ENCODE measurements around the gene SVOP.

- TF ChIP-seq, protein P1, sequence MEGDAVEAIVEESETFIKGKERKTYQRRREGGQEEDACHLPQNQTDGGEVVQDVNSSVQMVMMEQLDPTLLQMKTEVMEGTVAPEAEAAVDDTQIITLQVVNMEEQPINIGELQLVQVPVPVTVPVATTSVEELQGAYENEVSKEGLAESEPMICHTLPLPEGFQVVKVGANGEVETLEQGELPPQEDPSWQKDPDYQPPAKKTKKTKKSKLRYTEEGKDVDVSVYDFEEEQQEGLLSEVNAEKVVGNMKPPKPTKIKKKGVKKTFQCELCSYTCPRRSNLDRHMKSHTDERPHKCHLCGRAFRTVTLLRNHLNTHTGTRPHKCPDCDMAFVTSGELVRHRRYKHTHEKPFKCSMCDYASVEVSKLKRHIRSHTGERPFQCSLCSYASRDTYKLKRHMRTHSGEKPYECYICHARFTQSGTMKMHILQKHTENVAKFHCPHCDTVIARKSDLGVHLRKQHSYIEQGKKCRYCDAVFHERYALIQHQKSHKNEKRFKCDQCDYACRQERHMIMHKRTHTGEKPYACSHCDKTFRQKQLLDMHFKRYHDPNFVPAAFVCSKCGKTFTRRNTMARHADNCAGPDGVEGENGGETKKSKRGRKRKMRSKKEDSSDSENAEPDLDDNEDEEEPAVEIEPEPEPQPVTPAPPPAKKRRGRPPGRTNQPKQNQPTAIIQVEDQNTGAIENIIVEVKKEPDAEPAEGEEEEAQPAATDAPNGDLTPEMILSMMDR (IDR thresholded peaks at IDR 0.05) = no peak
- no peak for TF ChIP-seq ZFX (IDR thresholded peaks at IDR 0.05; ENCODE audit: borderline replicate concordance)
Observed at GRCh38 chr12:108985750-108986149, 35.1 kb downstream of the SVOP start.
